Endothelial cell of umbilical vein (primary cell): ENCODE results near the gene COX4I1. TPM values are rescaled to one million over a fixed set of nuclear protein-coding genes. Genes with fewer than 3 reads are reported as not detected.

Source experiments
- BruUV-seq: library from RNA; stranded (reverse); fragments of 400-500 nt; replicated peaks from 2 replicates; lab custom pipeline; 2021; lab: Mats Ljungman, UMichigan
- CTCF ChIA-PET: fragments of 300-600, 350-600 bp; sonication (Branson Sonifier 250); formaldehyde crosslinking; loops from one replicate; lab custom pipeline; 2021; ENCODE audit warnings: antibody characterized with exemption, inconsistent platforms; lab: Charles Lee
- POLR2A ChIA-PET: fragments of 300-600, 350-600 bp; sonication (Branson Sonifier 250); formaldehyde crosslinking; loops from one replicate; lab custom pipeline; 2021; ENCODE audit warnings: antibody characterized with exemption, inconsistent platforms; lab: Charles Lee
- DNase-seq: peaks from one replicate; pipeline ENCODE4 v3.0.0-alpha.2; 2011; ENCODE audit warnings: low read depth, low spot score
- FAIRE-seq: peaks from 2 replicates; lab custom pipeline; 2011; peaks lifted over from hg19 to GRCh38; lab: Jason Lieb, UNC
- H2AFZ ChIP-seq: 2 replicates; pipeline ENCODE4 v1.6.0; 2012; ENCODE audit warnings: low read depth, low read length, control low read depth, inconsistent platforms
- H3K27ac ChIP-seq: 2 replicates; pipeline ENCODE4 v1.5.1; 2011; ENCODE audit warnings: low read depth, mild to moderate bottlenecking, control low read depth, low read length, moderate library complexity; ENCODE audit not compliant: insufficient read depth
- H3K27me3 ChIP-seq, 2 experiments: 2 replicates each; pipeline versions ENCODE4 v1.6.0 to v1.6.1; 2011; ENCODE audit warnings: low read length in 2 of 2, mixed read lengths in 1 of 2; ENCODE audit not compliant: control insufficient read depth in 2 of 2, insufficient read depth in 2 of 2
- H3K36me3 ChIP-seq, 2 experiments: 2 replicates in 1 of 2; 3 replicates in 1 of 2; pipeline ENCODE4 v1.5.1; 2011; ENCODE audit warnings: low read length in 2 of 2, mild to moderate bottlenecking in 1 of 2, moderate library complexity in 1 of 2; ENCODE audit not compliant: control insufficient read depth in 2 of 2, insufficient read depth in 2 of 2; ENCODE audit errors: extremely low read depth in 1 of 2
- H3K4me1 ChIP-seq: 3 replicates; pipeline ENCODE4 v1.5.1; 2011; ENCODE audit warnings: mild to moderate bottlenecking, low read length; ENCODE audit not compliant: control insufficient read depth, insufficient read depth; ENCODE audit errors: extremely low read depth
- H3K4me2 ChIP-seq: 2 replicates; pipeline ENCODE4 v1.6.1; 2011; ENCODE audit warnings: low read length, control low read depth, mixed read lengths; ENCODE audit not compliant: insufficient read depth
- H3K4me3 ChIP-seq, 3 experiments: fragments of 200-600 bp in 1 of 3; sonication (generic), shearing (Covaris generic) in 1 of 3; replicated peaks in 1 of 3; 2 replicates each; pipeline ENCODE4 v1.5.1; 2011 to 2016; ENCODE audit warnings: control low read depth in 3 of 3, low read length in 3 of 3, mild to moderate bottlenecking in 2 of 3, inconsistent platforms in 1 of 3, low read depth in 1 of 3, moderate library complexity in 1 of 3; ENCODE audit not compliant: insufficient read depth in 1 of 3
- H3K79me2 ChIP-seq: 2 replicates; pipeline ENCODE4 v1.6.0; 2012; ENCODE audit warnings: low read length, inconsistent platforms; ENCODE audit not compliant: control insufficient read depth, insufficient read depth
- H3K9ac ChIP-seq: replicated peaks from 2 replicates; pipeline ENCODE3; 2011; ENCODE audit warnings: low read length, control low read depth; ENCODE audit not compliant: insufficient read depth; ENCODE audit errors: extremely low read depth
- H3K9me1 ChIP-seq: replicated peaks from 3 replicates; pipeline ENCODE4 v1.6.0; 2011; ENCODE audit warnings: mild to moderate bottlenecking, low read length; ENCODE audit not compliant: control insufficient read depth, insufficient read depth; ENCODE audit errors: extremely low read depth
- H3K9me3 ChIP-seq: replicated peaks from 2 replicates; pipeline ENCODE4 v1.5.1; 2012; ENCODE audit warnings: low read length, inconsistent platforms; ENCODE audit not compliant: control insufficient read depth, insufficient read depth
- H4K20me1 ChIP-seq: replicated peaks from 2 replicates; pipeline ENCODE3; 2011; ENCODE audit warnings: mild to moderate bottlenecking, low read length; ENCODE audit not compliant: control insufficient read depth, insufficient read depth; ENCODE audit errors: extremely low read depth
- CTCF ChIP-seq, 2 donors: IDR thresholded peaks; 1 replicate in 1 of 2; 2 replicates in 1 of 2; pipeline ENCODE4 v1.5.1; 2011; ENCODE audit warnings: low read length in 2 of 2, mild to moderate bottlenecking in 2 of 2, moderate library complexity in 2 of 2, control low read depth in 1 of 2, inconsistent platforms in 1 of 2, low read depth in 1 of 2; ENCODE audit not compliant: insufficient read depth in 1 of 2; ENCODE audit errors: extremely low read depth in 1 of 2
- EZH2 ChIP-seq: IDR thresholded peaks from 2 replicates; pipeline ENCODE4 v1.6.1; 2012; ENCODE audit warnings: borderline replicate concordance, low read depth, mild to moderate bottlenecking, moderate library complexity, low read length, inconsistent platforms; ENCODE audit not compliant: severe bottlenecking
- FOS ChIP-seq: IDR thresholded peaks from 2 replicates; pipeline ENCODE4 v1.6.1; 2011; ENCODE audit warnings: mild to moderate bottlenecking, low read length, moderate library complexity, borderline replicate concordance; ENCODE audit not compliant: insufficient read depth
- GATA2 ChIP-seq: IDR thresholded peaks from 2 replicates; pipeline ENCODE4 v1.7.0; 2011; ENCODE audit warnings: low read depth, mild to moderate bottlenecking, moderate library complexity, mixed read lengths, low read length; ENCODE audit not compliant: insufficient read length, insufficient read depth
- JUN ChIP-seq: IDR thresholded peaks from 2 replicates; pipeline ENCODE4 v1.6.1; 2011; ENCODE audit warnings: borderline replicate concordance, low read depth; ENCODE audit not compliant: insufficient read length, insufficient read depth
- MAX ChIP-seq: IDR thresholded peaks from 2 replicates; pipeline ENCODE4 v1.6.1; 2011; ENCODE audit not compliant: insufficient read depth, insufficient read length
- MYC ChIP-seq: IDR thresholded peaks from one replicate; pipeline ENCODE4 v1.6.1; 2011; ENCODE audit warnings: mild to moderate bottlenecking, low read depth, low read length
- POLR2A ChIP-seq: IDR thresholded peaks from 2 replicates; pipeline ENCODE4 v1.6.1; 2012; ENCODE audit warnings: low read depth, mild to moderate bottlenecking, control low read depth, low read length
- POLR2AphosphoS5 ChIP-seq: IDR thresholded peaks from 2 replicates; pipeline ENCODE4 v1.6.1; 2012; ENCODE audit warnings: low read depth, mild to moderate bottlenecking, control low read depth, low read length, moderate library complexity; ENCODE audit not compliant: insufficient read depth
- dilution Hi-C: fragments of 300-500 bp; cut with MboI; formaldehyde crosslinking; loops from one replicate; pipeline ENCODE4 v1.15.0; 2019; ENCODE audit warnings: low sequenced_read_pairs; ENCODE audit not compliant: extremely low pct_ligation_motif_present
- intact Hi-C: fragments of 100-400 bp; cut with micrococcal nuclease; formaldehyde crosslinking; loops from one replicate; pipeline ENCODE4 v1.10.0; 2022
- polyA plus RNA-seq, 4 experiments: library from polyadenylated mRNA; depleted of rRNA in 3 of 4; stranded (reverse) in 3 of 4; unstranded in 1 of 4; fragments of >200 nt; gene quantifications; 2 replicates each; pipeline versions ENCODE4 v1.2.1 to v1.2.3, GENCODE V29; 2011 to 2012; ENCODE audit warnings: missing spikeins in 1 of 4
- total RNA-seq: library from RNA; stranded (reverse); gene quantifications from 2 replicates; pipeline ENCODE4 v1.2.3, GENCODE V29; 2021

Gene COX4I1
- total and polyA plus RNA-seq, 2 donors (not counting 3 experiments of a cell fraction or from before 2014, with no cell fraction given): 560 to 953 TPM

GRCh38 chr16:85755929-85756768 lies 43.3 kb upstream of the COX4I1 start:
- POLR2A ChIA-PET: no interaction called here
- no TSS peak for BruUV-seq

More at GRCh38 chr16:85755929-85756768, 43.3 kb upstream of the COX4I1 start:
- Histone ChIP-seq H3K27me3 (no peaks in the 10 kb centered on the region), H2AFZ (no peak overlapping the region), H4K20me1 (no peaks in the 10 kb centered on the region), H3K4me3 (no peak overlapping the region), H3K4me1 (peaks cover 20% of the 10 kb centered on the region), H3K9me3 (no peaks in the 10 kb centered on the region), H3K36me3 (no peaks in the 10 kb centered on the region), H3K9me1 (no peaks in the 10 kb centered on the region), H3K4me2 (no peak overlapping the region), H3K79me2 (no peaks in the 10 kb centered on the region), H3K9ac (no peak overlapping the region), H3K27ac (no peak overlapping the region)
- intact Hi-C loops (no loop called here), dilution Hi-C loops (no loop called here)
- DNase-seq (no peak), FAIRE-seq (no peak)
- TF ChIP-seq GATA2 (no peak), FOS (no peak), CTCF (IDR thresholded peaks at IDR 0.05; ENCODE audit: extremely low read depth in 1 of 2, insufficient read depth in 1 of 2, low read depth in 1 of 2, low read length in 2 of 2) (no peak), POLR2A (no peak), JUN (no peak), MAX (no peak), MYC (no peak), POLR2AphosphoS5 (no peak), EZH2 (no peak)
- CTCF ChIA-PET: interaction anchor here (0.9 to 1.7 kb wide), 2 partner anchors 10 to 14 kb away, joined by 3 read pairs; no protein-coding TSS in a partner anchor
